GM12892 (cell line): ENCODE results near the gene RPS6KA5.

Source experiments
- POLR2A ChIP-seq: IDR thresholded peaks from 2 replicates; pipeline ENCODE4 v1.6.1; 2011; ENCODE audit warnings: low read depth, low read length, control low read depth
- POLR2AphosphoS5 ChIP-seq: IDR thresholded peaks from 2 replicates; pipeline ENCODE4 v1.6.1; 2011; ENCODE audit warnings: low read depth, low read length, control low read depth
- TAF1 ChIP-seq: IDR thresholded peaks from 2 replicates; pipeline ENCODE4 v1.6.1; 2011; ENCODE audit warnings: low read depth, mild to moderate bottlenecking, control low read depth, low read length, borderline replicate concordance

- TF ChIP-seq TAF1: no peak
- TF ChIP-seq POLR2AphosphoS5: no peak
- TF ChIP-seq POLR2A: no peak
These were observed 42.7 kb upstream of the RPS6KA5 start for GRCh38 chr14:91103116-91103515.
